ENCODE measurements around the gene KRTAP10-4.

Gene KRTAP10-4

DNA sequence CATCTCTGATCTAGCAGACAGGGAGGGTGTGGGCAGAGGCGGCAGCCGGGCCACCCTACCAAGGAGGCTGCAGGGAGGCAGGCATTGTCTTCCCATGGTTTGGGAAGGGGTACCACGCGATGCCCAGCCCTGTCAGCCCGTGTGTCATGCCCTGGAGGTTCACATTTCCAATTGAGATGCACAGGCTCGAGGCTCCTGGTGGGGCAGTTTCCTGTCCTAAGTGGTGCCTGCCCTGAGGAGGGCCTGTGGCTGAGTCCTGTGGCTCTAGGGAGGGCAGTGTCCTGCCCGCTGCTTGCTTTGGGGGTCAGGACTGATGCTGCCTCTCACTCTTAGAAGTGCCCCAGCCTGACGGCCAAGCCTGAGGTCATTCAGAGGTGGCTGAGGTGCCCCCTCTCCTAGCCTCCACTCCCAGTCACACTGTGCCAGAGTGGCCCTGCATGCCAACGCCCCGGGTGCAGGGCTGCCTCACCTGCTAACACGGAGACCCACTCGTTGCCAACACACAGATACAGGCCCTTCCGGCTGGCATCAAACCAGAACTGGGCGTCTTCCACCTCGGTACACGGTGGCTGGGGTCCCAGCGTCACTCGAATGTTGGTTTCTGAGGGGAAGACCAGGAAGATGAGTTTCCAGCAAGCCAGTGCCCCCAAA is 45.4 kb upstream of the KRTAP10-4 start:
- TF ChIP-seq, protein P1, sequence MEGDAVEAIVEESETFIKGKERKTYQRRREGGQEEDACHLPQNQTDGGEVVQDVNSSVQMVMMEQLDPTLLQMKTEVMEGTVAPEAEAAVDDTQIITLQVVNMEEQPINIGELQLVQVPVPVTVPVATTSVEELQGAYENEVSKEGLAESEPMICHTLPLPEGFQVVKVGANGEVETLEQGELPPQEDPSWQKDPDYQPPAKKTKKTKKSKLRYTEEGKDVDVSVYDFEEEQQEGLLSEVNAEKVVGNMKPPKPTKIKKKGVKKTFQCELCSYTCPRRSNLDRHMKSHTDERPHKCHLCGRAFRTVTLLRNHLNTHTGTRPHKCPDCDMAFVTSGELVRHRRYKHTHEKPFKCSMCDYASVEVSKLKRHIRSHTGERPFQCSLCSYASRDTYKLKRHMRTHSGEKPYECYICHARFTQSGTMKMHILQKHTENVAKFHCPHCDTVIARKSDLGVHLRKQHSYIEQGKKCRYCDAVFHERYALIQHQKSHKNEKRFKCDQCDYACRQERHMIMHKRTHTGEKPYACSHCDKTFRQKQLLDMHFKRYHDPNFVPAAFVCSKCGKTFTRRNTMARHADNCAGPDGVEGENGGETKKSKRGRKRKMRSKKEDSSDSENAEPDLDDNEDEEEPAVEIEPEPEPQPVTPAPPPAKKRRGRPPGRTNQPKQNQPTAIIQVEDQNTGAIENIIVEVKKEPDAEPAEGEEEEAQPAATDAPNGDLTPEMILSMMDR (IDR thresholded peaks at IDR 0.05; ENCODE audit: low read depth, low read length, missing control alignments): no peak
- DNase-seq (ENCODE audit: low read depth): no peak
- no peak overlapping the region for H3K4me3 ChIP-seq (ENCODE audit: low read depth, low read length)
- in situ Hi-C loops (cut with HindIII; ENCODE audit: low sequenced_read_pairs): no loop called here

DNA sequence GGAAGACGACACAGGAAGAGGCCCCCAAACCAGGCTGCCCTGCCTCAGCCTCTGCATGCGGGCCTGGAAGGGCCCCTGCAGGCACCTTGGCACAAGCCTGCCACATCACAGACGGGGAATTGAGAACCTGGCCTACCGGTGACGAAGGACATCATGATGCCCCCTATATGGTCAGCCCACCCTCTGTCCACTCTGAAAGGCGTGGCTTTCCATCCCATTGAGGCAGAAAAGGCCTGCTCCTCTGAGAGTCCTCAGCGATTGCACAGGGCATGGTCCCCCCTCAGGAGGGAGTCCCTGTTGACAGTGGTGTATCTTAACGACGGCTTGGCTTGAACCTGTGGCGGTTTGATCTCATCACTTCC is 44.9 kb upstream of the KRTAP10-4 start:
- TF ChIP-seq, protein P1 (IDR thresholded peaks at IDR 0.05; ENCODE audit: low read depth, low read length, missing control alignments): no peak
- in situ Hi-C loops (cut with HindIII; ENCODE audit: low sequenced_read_pairs): no loop called here
- DNase-seq (ENCODE audit: low read depth): no peak
- no peak overlapping the region for H3K4me3 ChIP-seq (ENCODE audit: low read depth, low read length)

DNA sequence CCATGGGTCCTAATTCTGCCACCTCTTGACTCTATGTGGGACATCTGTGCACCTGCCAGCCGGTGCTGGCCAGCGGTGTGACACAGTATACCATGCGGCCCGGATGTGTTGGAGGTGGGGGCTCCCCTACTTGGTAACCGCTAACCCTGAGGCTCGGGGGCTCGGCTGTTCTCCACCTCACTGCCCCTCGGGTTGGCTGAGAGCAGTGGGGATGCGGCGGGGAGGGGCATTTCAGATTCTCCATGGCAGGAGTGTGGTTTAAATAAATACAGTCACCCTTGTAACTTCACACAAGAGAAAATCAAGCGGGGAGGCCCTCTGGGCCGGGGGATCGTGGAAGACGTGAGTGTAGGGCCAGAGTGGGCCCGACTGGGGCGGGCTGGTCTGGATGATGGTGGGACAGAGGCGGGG is 44.5 kb upstream of the KRTAP10-4 start:
- in situ Hi-C loops (cut with HindIII; ENCODE audit: low sequenced_read_pairs): no loop called here

DNA sequence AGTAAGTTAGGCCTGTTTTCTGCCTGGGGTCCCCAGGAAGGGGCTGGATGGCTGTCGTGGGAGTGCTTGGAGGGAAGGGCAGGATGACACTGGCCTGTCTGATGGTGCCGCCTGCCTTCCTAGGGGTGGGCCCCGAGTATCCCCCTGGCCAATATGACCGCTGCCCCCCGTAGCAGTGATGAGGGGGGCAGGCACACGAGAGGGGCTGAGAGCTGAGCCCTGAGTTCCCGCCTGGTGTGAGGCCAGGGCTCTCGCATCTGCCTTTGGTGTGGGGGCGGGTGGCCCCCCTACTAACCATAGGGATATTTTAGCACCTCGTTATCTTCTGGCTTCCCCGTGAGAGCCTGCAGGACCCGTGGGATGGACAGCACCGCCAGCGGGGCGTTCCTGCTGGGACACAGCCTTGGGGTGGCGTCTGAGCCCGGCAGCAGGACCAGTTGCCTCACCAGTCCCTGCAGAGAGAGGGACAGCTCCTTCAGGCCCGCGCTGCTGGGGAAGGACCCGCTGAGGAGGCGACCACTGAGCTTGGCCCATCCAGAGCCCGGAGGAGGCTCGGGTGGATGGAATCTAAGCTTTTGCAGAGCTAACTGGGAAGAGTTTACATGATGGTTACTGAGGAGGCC is 43.9 kb upstream of the KRTAP10-4 start:
- in situ Hi-C loops (cut with HindIII; ENCODE audit: low sequenced_read_pairs): no loop called here
- no peak for DNase-seq (ENCODE audit: low read depth)
- no peak overlapping the region for H3K4me3 ChIP-seq (ENCODE audit: low read depth, low read length)
- TF ChIP-seq, protein P1 (IDR thresholded peaks at IDR 0.05; ENCODE audit: low read depth, low read length, missing control alignments): no peak

More for the DNA sequence above, 44.5 kb upstream of the KRTAP10-4 start:
- DNase-seq (ENCODE audit: low read depth): no peak
- H3K4me3 ChIP-seq (ENCODE audit: low read depth, low read length): no peak overlapping the region
- TF ChIP-seq, protein P1 (IDR thresholded peaks at IDR 0.05; ENCODE audit: low read depth, low read length, missing control alignments): no peak

DNA sequence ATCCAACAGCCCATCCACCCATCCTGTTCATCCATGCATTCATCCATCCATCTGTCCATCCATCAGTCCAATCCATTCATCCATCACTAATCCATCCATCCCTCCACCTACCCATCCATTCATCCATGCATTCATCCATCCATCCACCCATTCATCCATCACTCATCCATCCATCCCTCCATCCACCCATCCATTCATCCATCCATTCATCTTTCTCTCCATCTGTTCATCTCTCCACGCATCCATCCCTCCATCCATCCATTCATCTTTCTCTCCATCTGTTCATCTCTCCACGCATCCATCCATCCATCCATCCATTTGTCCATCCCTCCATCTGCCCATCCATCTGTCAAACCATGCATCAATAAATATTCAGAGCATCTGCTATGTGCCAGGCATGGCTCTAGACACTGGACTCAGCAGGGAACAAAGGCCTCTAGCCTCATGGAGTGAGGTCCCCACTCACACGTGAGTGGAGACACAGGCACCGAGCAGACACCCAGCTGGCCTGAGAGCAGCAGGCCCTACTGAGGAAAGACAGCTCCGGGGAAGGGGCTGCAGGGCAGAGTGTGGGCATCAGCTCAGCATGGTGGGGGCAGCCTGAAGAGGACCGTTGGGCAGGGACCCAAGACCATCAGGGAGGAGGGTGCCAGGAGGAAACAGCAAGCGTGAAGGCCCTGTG is 43.2 kb upstream of the KRTAP10-4 start:
- in situ Hi-C loops (cut with HindIII; ENCODE audit: low sequenced_read_pairs): no loop called here
- no peak overlapping the region for H3K4me3 ChIP-seq (ENCODE audit: low read depth, low read length)
- TF ChIP-seq, protein P1 (IDR thresholded peaks at IDR 0.05; ENCODE audit: low read depth, low read length, missing control alignments): no peak
- DNase-seq (ENCODE audit: low read depth): no peak

DNA sequence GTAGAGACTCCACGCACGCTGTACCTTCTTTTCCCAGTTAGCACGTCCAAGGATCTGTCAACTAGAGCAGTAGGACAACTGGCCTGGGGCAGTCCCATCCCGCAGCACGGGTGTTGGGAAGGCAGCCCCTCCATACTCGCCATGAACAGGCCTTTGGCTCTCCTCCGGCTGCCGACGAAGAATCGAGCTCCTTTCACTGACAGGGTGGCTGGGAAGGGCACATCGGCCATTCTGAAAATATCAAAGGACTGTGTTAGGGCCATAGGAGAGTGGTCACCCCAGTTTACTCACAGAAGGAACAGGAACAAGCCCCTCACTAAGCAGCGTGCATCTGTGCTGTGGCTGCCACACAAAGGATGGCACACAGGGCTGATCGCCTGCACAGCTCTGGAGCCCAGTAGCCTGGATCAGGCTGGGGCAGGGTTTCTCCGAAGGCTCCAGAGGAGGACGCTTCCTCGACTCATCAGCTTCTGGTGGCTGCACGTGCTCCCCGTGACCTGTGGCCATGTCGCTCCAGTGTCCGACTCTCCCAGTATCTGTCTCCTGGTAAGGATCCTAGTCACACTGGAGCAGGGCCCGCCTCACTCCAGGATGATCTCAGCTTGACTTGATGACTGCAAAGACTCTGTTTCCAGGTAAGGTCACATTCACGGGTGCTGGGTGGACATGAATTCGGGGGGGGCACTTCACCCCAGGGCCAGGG is 42.5 kb upstream of the KRTAP10-4 start:
- TF ChIP-seq, protein P1 (IDR thresholded peaks at IDR 0.05; ENCODE audit: low read depth, low read length, missing control alignments): no peak
- no peak for DNase-seq (ENCODE audit: low read depth)
- in situ Hi-C loops (cut with HindIII; ENCODE audit: low sequenced_read_pairs): no loop called here
- H3K4me3 ChIP-seq (ENCODE audit: low read depth, low read length): no peak overlapping the region

All from astrocyte of the cerebellum (primary cell).